Measurements from ENCODE around the gene BBOX1.
"Not testable (repeated sequence)": the region's sequence is repeated elsewhere in the genome, so short reads cannot be mapped to it uniquely, and the experiment has no call there.

BBOX1 gene

DNA sequence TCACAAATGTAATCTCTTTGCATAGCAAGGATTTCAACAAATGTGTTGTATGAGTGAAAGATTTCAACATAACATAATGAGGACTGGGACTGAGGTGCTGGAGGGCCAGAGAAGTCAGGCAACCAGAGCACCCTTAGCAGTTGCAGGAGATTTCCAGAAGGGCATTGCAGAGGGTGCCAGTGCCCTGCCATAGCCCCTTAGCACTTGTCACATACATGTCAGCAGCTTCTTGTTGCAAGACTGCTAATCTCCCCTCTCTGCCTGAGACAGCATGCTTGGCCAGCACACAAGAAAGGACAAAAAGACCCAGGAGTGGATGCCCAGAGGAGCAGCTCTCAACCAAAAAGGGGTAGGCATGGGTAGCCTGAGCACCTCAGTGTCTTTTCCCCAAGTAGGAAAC lies 43.2 kb downstream of the BBOX1 start:
- DNase-seq (ENCODE audit: low spot score): no peak
- Mint-ChIP-seq H3K4me3 (no peak overlapping the region), H3K36me3 (ENCODE audit: low read depth) (no peaks in the 10 kb centered on the region), H3K27ac (no peak overlapping the region), H3K4me1 (ENCODE audit: low read depth) (no peaks in the 10 kb centered on the region), H3K27me3 (ENCODE audit: low read depth) (no peaks in the 10 kb centered on the region), H3K9me3 (no peaks in the 10 kb centered on the region)

DNA sequence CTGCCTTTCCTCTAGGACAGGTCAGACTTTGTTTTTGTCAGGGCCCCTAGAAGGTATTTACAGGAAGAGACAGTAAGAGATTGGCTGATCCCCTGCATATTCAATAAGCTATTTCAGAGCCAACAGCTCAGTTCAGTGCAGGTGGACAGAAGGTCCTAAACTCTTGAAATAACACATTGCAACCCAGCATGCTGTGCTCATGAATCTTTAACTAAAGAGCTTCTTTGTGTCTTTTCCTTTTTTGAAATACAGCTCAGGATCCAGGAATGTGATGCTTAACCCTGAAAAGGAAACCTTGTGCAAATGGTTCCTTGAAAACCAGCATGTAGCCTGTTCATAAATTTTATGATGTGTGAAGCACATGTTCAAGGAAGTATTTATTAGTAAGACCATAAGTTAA lies 43.9 kb downstream of the BBOX1 start:
- no peaks in the 10 kb centered on the region for H3K4me1 Mint-ChIP-seq (ENCODE audit: low read depth)
- H3K9me3 Mint-ChIP-seq: no peaks in the 10 kb centered on the region
- no peak overlapping the region for H3K4me3 Mint-ChIP-seq
- H3K36me3 Mint-ChIP-seq (ENCODE audit: low read depth): no peaks in the 10 kb centered on the region
- no peak for DNase-seq (ENCODE audit: low spot score)
- no peak overlapping the region for H3K27ac Mint-ChIP-seq
- H3K27me3 Mint-ChIP-seq (ENCODE audit: low read depth): no peaks in the 10 kb centered on the region

DNA sequence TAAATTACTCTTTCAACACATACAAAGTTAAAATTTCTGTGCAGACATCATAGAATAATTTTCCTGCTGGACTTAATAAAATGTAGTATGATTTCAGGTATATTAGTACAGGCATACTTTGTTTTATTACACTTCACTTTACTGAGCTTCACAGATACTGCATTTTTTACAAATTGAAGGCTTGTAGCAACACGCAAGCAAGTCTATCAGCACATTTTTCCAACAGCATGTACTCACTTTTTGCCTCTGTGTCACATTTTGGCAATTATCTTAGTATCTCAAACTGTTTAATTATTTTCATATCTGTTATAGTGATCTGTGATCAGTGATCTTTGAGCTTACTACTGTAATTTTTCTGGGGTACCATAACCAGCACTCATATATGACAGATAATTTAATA lies 44.5 kb downstream of the BBOX1 start:
- H3K27ac Mint-ChIP-seq: no peak overlapping the region
- H3K4me1 Mint-ChIP-seq (ENCODE audit: low read depth): no peaks in the 10 kb centered on the region
- no peak overlapping the region for H3K4me3 Mint-ChIP-seq
- peaks cover 4% of the 10 kb centered on the region for H3K9me3 Mint-ChIP-seq
- no peaks in the 10 kb centered on the region for H3K27me3 Mint-ChIP-seq (ENCODE audit: low read depth)
- no peak for DNase-seq (ENCODE audit: low spot score)
- no peaks in the 10 kb centered on the region for H3K36me3 Mint-ChIP-seq (ENCODE audit: low read depth)

DNA sequence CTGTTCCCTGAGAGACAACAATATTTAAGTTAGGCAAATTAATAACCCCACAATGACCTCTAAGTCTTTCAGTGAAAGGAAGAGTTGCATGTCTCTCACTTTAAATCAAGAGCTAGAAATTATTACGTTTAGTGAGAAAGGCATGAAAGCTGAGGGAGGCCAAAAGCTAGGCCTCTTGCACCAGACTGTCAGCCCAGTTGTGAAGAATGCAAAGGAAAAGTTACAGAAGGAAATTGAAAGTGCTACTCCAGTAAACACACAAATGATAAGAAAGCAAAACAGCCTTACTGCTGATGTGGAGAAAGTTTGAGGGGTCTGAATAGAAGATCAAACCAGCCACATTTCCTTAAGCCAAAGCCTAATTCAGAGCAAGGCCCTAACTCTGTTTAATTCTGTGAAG lies 45.0 kb downstream of the BBOX1 start:
- no peak overlapping the region for H3K27ac Mint-ChIP-seq
- no peaks in the 10 kb centered on the region for H3K4me1 Mint-ChIP-seq (ENCODE audit: low read depth)
- no peak for DNase-seq (ENCODE audit: low spot score)
- H3K27me3 Mint-ChIP-seq (ENCODE audit: low read depth): no peaks in the 10 kb centered on the region
- peaks cover 8% of the 10 kb centered on the region for H3K9me3 Mint-ChIP-seq
- no peak overlapping the region for H3K4me3 Mint-ChIP-seq
- H3K36me3 Mint-ChIP-seq (ENCODE audit: low read depth): no peaks in the 10 kb centered on the region

DNA sequence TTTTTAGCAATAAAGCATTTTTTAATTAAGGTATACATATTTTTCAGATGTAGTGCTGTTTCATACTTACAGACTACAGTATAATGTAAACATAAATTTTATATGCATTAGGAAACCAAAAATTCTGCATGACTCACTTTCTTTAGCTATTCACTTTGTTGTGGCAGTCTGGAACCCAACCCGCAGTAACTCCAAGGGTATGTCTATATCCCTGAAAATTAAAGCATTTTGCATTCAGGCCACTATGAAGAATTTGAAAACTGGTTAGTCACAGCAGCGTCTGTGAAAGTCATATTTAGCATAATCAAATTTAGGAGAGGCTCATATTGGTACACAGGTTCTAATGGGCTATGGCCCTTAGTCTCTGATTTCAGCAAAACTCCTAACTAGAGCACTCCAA lies 46.8 kb downstream of the BBOX1 start:
- no peaks in the 10 kb centered on the region for H3K4me1 Mint-ChIP-seq (ENCODE audit: low read depth)
- H3K36me3 Mint-ChIP-seq (ENCODE audit: low read depth): no peaks in the 10 kb centered on the region
- H3K4me3 Mint-ChIP-seq: no peak overlapping the region
- peaks cover 8% of the 10 kb centered on the region for H3K9me3 Mint-ChIP-seq
- H3K27me3 Mint-ChIP-seq (ENCODE audit: low read depth): no peaks in the 10 kb centered on the region
- DNase-seq (ENCODE audit: low spot score): no peak
- no peak overlapping the region for H3K27ac Mint-ChIP-seq

DNA sequence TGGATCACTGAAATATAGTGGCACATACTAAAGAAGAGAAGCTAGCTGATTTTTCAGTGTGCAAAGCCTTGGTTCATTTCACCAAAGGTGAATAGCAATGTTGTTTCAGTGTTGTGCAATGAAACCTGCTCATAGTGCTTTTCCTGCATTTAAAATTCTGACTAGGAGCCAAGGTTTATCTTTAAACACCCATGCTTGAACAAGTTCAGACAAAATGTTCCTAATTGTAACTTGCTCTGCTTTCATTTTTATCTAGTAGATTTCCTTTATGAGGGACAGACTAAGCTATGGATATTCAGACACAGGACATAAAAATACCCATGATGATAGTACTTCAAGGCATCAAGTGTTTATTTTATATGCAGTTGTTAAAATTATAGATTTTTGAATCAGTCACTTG lies 47.7 kb downstream of the BBOX1 start:
- peaks cover 8% of the 10 kb centered on the region for H3K9me3 Mint-ChIP-seq
- H3K27me3 Mint-ChIP-seq (ENCODE audit: low read depth): no peaks in the 10 kb centered on the region
- H3K27ac Mint-ChIP-seq: no peak overlapping the region
- no peak overlapping the region for H3K4me3 Mint-ChIP-seq
- no peaks in the 10 kb centered on the region for H3K4me1 Mint-ChIP-seq (ENCODE audit: low read depth)
- H3K36me3 Mint-ChIP-seq (ENCODE audit: low read depth): no peaks in the 10 kb centered on the region
- no peak for DNase-seq (ENCODE audit: low spot score)

DNA sequence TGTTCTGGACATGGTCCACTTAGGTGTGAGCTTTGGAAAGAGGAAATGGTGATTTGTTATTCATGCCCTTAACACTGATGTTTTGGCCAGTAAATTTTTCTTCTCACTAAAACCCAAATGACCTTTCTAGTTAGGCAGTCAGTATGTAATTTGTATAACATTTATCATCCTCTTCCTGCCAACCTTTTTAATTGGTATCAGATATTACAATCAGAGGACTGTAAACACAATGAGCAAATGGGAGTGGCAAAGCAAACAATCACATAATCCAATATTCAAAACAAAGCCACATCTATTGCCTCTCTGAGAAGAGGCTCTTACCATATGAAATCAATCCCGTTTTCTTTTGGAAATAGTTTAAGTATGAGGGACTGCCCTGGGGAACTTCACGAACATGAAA lies 49.1 kb downstream of the BBOX1 start:
- H3K36me3 Mint-ChIP-seq (ENCODE audit: low read depth): no peaks in the 10 kb centered on the region
- H3K27ac Mint-ChIP-seq: no peak overlapping the region
- no peak overlapping the region for H3K4me3 Mint-ChIP-seq
- H3K4me1 Mint-ChIP-seq (ENCODE audit: low read depth): no peaks in the 10 kb centered on the region
- H3K9me3 Mint-ChIP-seq: peaks cover 8% of the 10 kb centered on the region
- DNase-seq (ENCODE audit: low spot score): no peak
- H3K27me3 Mint-ChIP-seq (ENCODE audit: low read depth): no peaks in the 10 kb centered on the region

DNA sequence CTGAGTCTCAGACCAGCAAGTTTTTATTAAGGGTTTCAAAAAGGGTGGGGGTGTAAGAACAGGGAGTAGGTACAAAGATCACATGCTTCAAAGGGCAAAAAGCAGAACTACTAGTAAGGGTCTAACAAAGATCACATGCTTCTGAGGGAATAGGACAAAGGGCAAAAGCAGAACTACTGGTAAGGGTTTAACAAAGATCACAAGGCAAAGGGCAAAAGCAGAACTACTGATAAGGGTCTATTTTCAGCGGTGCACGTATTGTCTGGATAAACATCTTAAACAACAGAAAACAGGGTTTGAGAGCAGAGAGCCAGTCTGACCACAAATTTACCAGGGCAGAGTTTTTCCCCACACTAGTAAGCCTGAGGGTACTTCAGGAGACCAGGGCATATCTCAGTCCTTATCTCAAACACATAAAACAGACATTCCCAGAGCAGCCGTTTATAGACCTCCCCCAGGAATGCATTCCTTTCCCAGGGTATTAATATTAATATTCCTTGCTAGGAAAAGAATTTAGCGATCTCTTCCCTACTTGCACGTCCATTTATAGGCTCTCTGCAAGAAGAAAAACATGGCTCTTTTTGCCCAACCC lies 49.8 kb downstream of the BBOX1 start:
- not testable (repeated sequence) for H3K4me3 Mint-ChIP-seq; H3K4me1 Mint-ChIP-seq (ENCODE audit: low read depth); DNase-seq (ENCODE audit: low spot score); H3K9me3 Mint-ChIP-seq; H3K27ac Mint-ChIP-seq; H3K36me3 Mint-ChIP-seq (ENCODE audit: low read depth); H3K27me3 Mint-ChIP-seq (ENCODE audit: low read depth)

DNA sequence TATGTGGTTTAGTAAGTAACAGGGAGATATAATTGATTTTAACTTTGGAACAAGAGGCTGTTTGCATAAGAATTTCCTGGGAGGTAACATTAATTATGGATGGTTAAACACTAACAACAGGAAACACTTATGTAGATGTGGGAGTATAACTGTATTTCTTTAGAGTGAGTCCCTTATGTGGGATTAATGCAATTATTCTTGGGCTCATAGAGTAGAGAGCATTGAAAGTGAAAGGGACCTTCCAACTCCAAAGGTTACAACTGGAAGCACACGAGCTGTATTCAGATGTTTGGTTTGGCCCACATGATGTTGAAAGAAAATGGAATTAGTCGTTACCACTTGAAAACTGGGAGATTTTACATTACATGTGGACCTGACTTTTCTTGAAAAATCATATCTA lies 53.5 kb downstream of the BBOX1 start:
- no peak overlapping the region for H3K27ac Mint-ChIP-seq
- H3K36me3 Mint-ChIP-seq (ENCODE audit: low read depth): no peaks in the 10 kb centered on the region
- DNase-seq (ENCODE audit: low spot score): no peak
- peaks cover 11% of the 10 kb centered on the region for H3K9me3 Mint-ChIP-seq
- H3K4me1 Mint-ChIP-seq (ENCODE audit: low read depth): no peaks in the 10 kb centered on the region
- no peaks in the 10 kb centered on the region for H3K27me3 Mint-ChIP-seq (ENCODE audit: low read depth)
- H3K4me3 Mint-ChIP-seq: no peak overlapping the region

DNA sequence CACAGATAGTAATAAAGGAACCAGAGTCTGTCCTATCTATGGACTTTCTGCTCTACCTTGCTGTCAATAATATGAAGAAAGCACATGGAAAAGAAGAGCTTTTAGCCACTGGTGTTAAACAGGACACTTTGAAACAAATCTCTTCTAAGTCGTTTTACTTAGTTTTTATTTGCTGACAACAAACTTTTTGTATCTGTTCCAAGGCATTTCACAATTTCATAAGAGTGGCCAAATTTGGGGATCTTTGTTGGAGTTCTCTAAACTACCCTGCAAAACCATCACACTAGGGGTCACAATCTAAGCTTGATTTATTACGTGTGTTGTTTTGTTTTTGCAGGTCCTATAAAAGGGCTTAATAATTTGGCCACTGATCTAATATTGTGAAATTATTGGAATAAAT lies 54.4 kb downstream of the BBOX1 start:
- H3K4me1 Mint-ChIP-seq (ENCODE audit: low read depth): no peaks in the 10 kb centered on the region
- no peaks in the 10 kb centered on the region for H3K36me3 Mint-ChIP-seq (ENCODE audit: low read depth)
- no peak overlapping the region for H3K4me3 Mint-ChIP-seq
- no peak overlapping the region for H3K27ac Mint-ChIP-seq
- H3K9me3 Mint-ChIP-seq: peaks cover 7% of the 10 kb centered on the region
- no peaks in the 10 kb centered on the region for H3K27me3 Mint-ChIP-seq (ENCODE audit: low read depth)
- no peak for DNase-seq (ENCODE audit: low spot score)

DNA sequence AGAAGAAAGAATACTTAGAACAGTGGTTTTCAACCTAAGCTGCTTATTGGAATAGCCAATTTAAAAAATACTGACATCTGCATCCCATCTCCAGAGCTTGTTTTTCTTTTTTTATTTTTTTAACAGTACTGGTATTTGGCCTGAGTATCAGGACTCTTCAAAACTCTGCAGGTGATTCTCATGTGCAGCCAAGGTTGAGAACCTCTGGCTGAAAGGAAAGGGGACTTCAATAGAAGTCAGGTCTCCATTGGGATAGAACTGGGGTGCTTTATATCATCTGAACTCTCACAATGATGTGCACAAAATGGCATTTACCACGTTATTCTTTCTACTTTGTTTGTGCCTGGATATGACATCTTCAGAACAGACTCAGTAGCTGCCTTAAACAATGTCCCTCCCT lies 55.3 kb downstream of the BBOX1 start:
- no peak overlapping the region for H3K27ac Mint-ChIP-seq
- H3K4me3 Mint-ChIP-seq: no peak overlapping the region
- peaks cover 3% of the 10 kb centered on the region for H3K9me3 Mint-ChIP-seq
- H3K36me3 Mint-ChIP-seq (ENCODE audit: low read depth): no peaks in the 10 kb centered on the region
- DNase-seq (ENCODE audit: low spot score): no peak
- H3K4me1 Mint-ChIP-seq (ENCODE audit: low read depth): no peaks in the 10 kb centered on the region
- H3K27me3 Mint-ChIP-seq (ENCODE audit: low read depth): no peaks in the 10 kb centered on the region

DNA sequence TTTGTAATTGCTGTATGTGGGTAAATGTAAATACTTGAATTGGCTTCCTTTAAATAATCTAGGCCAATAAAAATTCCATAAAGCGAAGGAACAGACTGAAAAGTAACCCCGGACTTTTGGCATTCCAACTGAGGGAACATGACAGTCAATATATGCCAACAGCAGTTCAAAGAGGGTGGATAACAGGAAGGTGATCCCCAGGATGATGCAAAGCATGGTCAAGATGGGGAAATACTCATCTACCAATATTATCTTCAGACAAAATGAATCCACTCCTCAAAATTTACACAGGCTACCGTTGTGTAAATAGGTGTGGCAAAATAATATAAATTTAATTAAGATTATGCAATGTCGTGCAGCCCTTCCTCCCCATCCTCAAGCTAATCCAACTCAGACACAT lies 56.9 kb downstream of the BBOX1 start:
- H3K9me3 Mint-ChIP-seq: peaks cover 3% of the 10 kb centered on the region
- no peaks in the 10 kb centered on the region for H3K36me3 Mint-ChIP-seq (ENCODE audit: low read depth)
- no peak overlapping the region for H3K27ac Mint-ChIP-seq
- H3K27me3 Mint-ChIP-seq (ENCODE audit: low read depth): no peaks in the 10 kb centered on the region
- H3K4me3 Mint-ChIP-seq: no peak overlapping the region
- no peak for DNase-seq (ENCODE audit: low spot score)
- H3K4me1 Mint-ChIP-seq (ENCODE audit: low read depth): no peaks in the 10 kb centered on the region

DNA sequence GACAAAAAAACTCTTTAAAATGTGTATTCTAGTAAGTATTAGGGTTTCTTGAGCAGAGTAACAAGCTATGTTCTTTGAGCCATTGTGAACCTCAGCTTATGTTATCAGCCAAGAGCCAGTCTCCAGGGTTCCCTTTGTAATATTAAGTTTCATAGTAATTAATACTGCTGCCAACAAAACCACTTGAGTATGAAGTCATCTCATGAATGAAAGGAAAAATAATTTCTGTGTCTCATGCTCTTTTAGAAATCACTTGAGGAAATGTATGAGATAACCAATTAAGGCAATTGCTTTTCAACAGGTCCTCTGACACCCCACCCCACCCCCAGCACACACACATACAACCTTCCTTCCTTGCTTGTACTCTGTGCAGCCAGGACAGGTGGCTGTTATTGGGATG lies 59.9 kb downstream of the BBOX1 start:
- Mint-ChIP-seq H3K4me1 (ENCODE audit: low read depth) (no peaks in the 10 kb centered on the region), H3K27ac (no peak overlapping the region), H3K4me3 (no peak overlapping the region), H3K27me3 (ENCODE audit: low read depth) (no peaks in the 10 kb centered on the region), H3K36me3 (ENCODE audit: low read depth) (no peaks in the 10 kb centered on the region), H3K9me3 (peaks cover 3% of the 10 kb centered on the region)
- no peak for DNase-seq (ENCODE audit: low spot score)

DNA sequence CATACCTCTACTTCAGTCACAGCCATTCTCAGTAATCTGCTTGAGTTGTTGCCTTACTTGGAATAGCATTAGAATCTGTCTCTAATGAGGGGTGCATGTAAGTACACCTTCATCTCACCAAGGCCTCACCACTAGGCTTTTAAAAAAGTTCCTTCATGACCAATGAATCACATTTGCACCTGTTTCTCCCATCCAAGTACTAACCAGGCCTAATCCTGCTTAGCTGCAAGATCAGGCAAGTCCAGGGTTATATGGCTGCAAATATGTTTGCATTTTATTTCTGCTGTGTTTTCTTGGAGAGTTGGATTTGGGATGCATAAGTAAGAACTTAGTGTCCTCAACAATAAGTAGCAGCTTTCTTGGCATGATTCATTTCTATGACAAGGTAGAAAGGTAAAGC lies 66.9 kb downstream of the BBOX1 start:
- no peaks in the 10 kb centered on the region for H3K4me1 Mint-ChIP-seq (ENCODE audit: low read depth)
- H3K36me3 Mint-ChIP-seq (ENCODE audit: low read depth): no peaks in the 10 kb centered on the region
- no peaks in the 10 kb centered on the region for H3K27me3 Mint-ChIP-seq (ENCODE audit: low read depth)
- no peak overlapping the region for H3K4me3 Mint-ChIP-seq
- no peak overlapping the region for H3K27ac Mint-ChIP-seq
- DNase-seq (ENCODE audit: low spot score): no peak
- H3K9me3 Mint-ChIP-seq: no peaks in the 10 kb centered on the region

DNA sequence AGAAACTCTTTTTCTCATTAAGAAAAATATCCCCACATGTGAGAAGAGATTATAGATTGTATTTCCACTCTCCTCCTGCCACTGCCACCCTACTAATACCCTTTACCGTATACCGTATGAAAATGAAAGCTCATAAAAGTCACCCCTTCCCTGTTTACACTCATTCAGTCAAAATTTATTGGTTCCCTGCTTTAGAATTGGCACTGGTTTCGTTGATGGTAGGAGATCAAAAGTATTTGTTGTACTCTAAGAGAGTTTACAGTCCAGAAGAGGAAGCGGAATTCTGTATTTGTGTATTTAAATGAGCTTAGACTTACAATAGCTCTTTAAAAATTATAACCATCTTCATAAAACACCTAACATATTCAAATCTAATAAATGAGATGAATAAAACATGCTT lies 68.2 kb downstream of the BBOX1 start:
- Mint-ChIP-seq H3K4me1 (ENCODE audit: low read depth) (no peaks in the 10 kb centered on the region), H3K27me3 (ENCODE audit: low read depth) (no peaks in the 10 kb centered on the region), H3K27ac (no peak overlapping the region), H3K36me3 (ENCODE audit: low read depth) (no peaks in the 10 kb centered on the region), H3K9me3 (no peaks in the 10 kb centered on the region), H3K4me3 (no peak overlapping the region)
- DNase-seq (ENCODE audit: low spot score): no peak

Data from T-helper 2 cell treated with Interferon-gamma antibody and Interleukin-4, amounts not matched to agents 5 μg/mL and 100 μg/mL, for 36 hours (primary cell).